Measurements from ENCODE around the gene C1QTNF8. TPM values are rescaled to one million over a fixed set of nuclear protein-coding genes. Genes with fewer than 3 reads are reported as not detected.

C1QTNF8 gene
- total RNA-seq, 2 donors from 2014 or later: 0.34 TPM; not detected in 1

DNA sequence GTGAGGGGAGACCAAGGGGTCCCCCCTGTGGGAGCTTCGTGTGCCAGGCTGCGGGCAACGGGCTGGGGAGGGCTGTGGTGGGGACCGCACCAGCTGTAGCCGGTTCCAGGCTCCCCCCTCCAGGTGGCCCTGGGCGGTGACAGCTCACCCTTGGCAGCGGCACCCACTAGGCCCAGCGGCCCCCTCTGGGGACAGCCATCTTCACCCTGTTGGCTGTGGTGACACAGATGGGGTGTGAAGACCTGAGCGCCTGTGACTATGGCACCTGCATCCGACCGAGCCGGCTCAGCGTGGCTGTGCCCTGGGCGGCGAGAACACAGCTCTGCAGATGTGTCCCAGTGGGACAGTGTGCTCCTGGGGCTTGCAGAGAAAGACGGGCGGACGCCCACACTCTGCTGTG lies 1.1 kb upstream of the C1QTNF8 start:
- intact Hi-C loops (cut with DNase I): no loop called here
- no peak for DNase-seq (ENCODE audit: low spot score)
- Histone ChIP-seq H3K9me3 (no peaks in the 10 kb centered on the region), H3K4me1 (replicated peaks) (no peaks in the 10 kb centered on the region), H3K36me3 (no peaks in the 10 kb centered on the region), H3K27me3 (replicated peaks; ENCODE audit: insufficient read depth) (peaks cover 5% of the 10 kb centered on the region), H3K27ac (no peak overlapping the region), H3K4me3 (no peak overlapping the region)
- TF ChIP-seq POLR2A (IDR thresholded peaks at IDR 0.05) (no peak), POLR2AphosphoS5 (IDR thresholded peaks at IDR 0.05) (no peak)
- TF ChIP-seq, protein P1, sequence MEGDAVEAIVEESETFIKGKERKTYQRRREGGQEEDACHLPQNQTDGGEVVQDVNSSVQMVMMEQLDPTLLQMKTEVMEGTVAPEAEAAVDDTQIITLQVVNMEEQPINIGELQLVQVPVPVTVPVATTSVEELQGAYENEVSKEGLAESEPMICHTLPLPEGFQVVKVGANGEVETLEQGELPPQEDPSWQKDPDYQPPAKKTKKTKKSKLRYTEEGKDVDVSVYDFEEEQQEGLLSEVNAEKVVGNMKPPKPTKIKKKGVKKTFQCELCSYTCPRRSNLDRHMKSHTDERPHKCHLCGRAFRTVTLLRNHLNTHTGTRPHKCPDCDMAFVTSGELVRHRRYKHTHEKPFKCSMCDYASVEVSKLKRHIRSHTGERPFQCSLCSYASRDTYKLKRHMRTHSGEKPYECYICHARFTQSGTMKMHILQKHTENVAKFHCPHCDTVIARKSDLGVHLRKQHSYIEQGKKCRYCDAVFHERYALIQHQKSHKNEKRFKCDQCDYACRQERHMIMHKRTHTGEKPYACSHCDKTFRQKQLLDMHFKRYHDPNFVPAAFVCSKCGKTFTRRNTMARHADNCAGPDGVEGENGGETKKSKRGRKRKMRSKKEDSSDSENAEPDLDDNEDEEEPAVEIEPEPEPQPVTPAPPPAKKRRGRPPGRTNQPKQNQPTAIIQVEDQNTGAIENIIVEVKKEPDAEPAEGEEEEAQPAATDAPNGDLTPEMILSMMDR (IDR thresholded peaks at IDR 0.05): no peak
- 79% methylated on average over 18 of the region's 18 CpGs for WGBS

DNA sequence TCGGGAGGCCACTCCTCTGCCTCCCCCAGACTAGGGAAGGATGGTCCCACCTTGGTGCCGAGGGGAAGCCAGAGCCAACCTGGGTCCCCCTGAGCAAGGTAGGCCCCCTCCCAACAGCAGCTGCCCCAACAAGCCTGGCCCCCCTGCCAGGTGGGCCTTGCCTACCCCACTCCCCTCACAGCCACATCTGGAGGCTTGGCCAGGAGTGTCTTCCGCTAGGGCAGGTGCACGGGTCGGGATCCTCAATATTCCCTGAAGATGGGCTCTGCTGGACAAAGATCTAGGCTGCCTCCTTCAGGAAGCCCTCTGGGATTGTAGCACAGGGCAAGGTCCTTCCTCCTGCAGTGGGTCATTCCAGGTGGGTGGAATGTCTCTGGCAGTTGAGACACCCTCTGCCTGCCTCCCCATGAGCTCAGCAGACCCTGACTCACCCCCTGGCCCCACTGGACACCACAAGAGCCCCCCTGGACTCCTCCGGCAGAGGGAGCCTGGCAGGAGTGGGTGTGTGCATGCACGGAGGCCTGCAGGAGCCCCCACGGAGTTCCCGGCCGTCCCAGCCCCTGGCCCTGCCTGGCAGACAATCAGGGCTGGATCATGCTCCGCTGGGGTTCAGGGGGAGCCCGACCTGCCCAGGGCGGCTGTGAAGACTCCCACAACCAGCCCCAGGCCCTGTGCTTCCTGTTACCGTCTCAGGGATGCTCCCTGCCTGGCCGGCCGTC lies 435 bp downstream of the C1QTNF8 start:
- TF ChIP-seq, protein P1 (IDR thresholded peaks at IDR 0.05): no peak
- TF ChIP-seq POLR2A (IDR thresholded peaks at IDR 0.05) (no peak), POLR2AphosphoS5 (IDR thresholded peaks at IDR 0.05) (no peak)
- Histone ChIP-seq H3K4me3 (no peak overlapping the region), H3K4me1 (replicated peaks) (no peaks in the 10 kb centered on the region), H3K27ac (no peak overlapping the region), H3K27me3 (replicated peaks; ENCODE audit: insufficient read depth) (no peaks in the 10 kb centered on the region), H3K9me3 (no peaks in the 10 kb centered on the region), H3K36me3 (no peaks in the 10 kb centered on the region)
- WGBS: 72% methylated on average over 14 of the region's 16 CpGs
- intact Hi-C loops (cut with DNase I): no loop called here
- DNase-seq (ENCODE audit: low spot score): no peak

DNA sequence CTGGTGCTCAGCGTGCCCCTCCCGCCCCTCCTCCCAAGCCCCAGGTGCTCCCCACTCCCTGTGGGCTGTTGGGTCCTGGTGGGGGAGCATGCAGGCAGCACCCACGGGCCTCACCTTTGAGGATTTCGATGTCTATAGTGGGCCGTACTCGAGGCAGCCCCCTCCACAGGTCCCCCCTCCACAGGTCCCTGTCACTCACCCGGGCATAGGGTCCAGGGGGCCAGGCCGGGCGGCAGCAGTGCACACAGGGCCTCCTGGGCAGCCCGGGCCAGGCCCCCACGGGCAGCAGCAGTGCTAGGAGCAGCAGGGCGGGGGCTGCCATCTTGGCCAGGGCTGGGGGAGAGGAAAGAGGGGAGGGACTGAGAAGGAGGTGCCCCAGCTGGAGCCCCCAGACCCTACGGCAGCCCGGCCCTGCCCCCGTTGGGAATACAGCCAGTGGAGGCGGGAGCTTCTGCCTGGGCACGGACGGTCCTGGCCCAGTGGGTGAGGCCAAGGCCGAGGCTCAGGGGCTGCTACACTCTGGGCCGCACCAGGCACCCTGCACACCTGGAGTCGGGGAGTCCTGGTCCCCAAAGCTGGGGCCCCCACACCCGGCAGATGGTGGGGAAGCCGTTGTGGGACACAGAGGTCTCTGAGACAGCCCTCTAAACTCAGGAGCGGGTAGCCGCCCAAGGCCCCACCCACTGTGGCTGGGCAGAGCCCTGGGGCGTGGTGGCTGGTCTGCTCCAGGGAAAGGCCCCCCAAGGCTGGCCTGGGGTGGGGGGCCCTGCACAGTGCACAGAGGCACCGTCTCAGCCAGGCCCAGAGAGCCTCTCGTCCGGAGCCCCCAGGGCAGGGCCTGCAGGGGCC lies 1.2 kb downstream of the C1QTNF8 start:
- TF ChIP-seq, protein P1 (IDR thresholded peaks at IDR 0.05): no peak
- no peaks in the 10 kb centered on the region for H3K27me3 ChIP-seq (replicated peaks; ENCODE audit: insufficient read depth)
- no peaks in the 10 kb centered on the region for H3K9me3 ChIP-seq

DNA sequence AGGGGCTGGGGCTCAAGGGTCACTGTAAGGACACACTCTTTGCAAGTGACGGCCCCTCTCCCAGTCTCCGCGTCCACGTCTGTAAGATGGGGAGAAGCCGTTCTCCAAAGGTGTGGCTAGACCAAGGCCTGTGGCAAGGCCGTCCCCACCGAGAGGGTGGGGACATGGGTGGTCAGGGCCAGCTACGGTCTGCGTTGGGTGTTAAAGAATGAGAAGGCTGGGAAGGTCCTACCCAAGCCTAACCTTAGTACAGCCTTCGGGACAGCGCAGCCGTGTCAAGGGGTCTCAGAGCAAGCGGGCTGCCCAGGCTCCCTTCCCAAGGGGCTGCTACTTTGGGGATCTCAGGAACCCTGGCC lies 1.9 kb downstream of the C1QTNF8 start:
- peaks cover 7% of the 10 kb centered on the region for H3K4me1 ChIP-seq (replicated peaks)
- TF ChIP-seq, protein P1 (IDR thresholded peaks at IDR 0.05): no peak
- TF ChIP-seq POLR2AphosphoS5 (IDR thresholded peaks at IDR 0.05) (no peak), POLR2A (IDR thresholded peaks at IDR 0.05) (no peak)
- no peaks in the 10 kb centered on the region for H3K27me3 ChIP-seq (replicated peaks; ENCODE audit: insufficient read depth)
- no peak overlapping the region for H3K27ac ChIP-seq
- H3K9me3 ChIP-seq: no peaks in the 10 kb centered on the region
- 75% methylated on average over 13 of the region's 13 CpGs for WGBS
- intact Hi-C loops (cut with DNase I): no loop called here
- DNase-seq (ENCODE audit: low spot score): no peak
- H3K4me3 ChIP-seq: no peak overlapping the region
- H3K36me3 ChIP-seq: no peaks in the 10 kb centered on the region

More for the DNA sequence above, 1.2 kb downstream of the C1QTNF8 start:
- no peak for DNase-seq (ENCODE audit: low spot score)
- WGBS: 69% methylated on average over 29 of the region's 29 CpGs
- no peak overlapping the region for H3K4me3 ChIP-seq
- no peaks in the 10 kb centered on the region for H3K36me3 ChIP-seq
- H3K27ac ChIP-seq: no peak overlapping the region
- intact Hi-C loops (cut with DNase I): no loop called here
- no peaks in the 10 kb centered on the region for H3K4me1 ChIP-seq (replicated peaks)

All from prostate gland (tissue), 2 donors.